Heart left ventricle (tissue), 13 donors: ENCODE results near the gene DPM2.

Source experiments
- CTCF ChIP-seq, 12 donors: fragments of 200-600 bp; sonication (generic) in 4 of 12; IDR thresholded peaks; one replicate each; pipeline versions ENCODE4 v1.5.0 to v1.8.0; 2018 to 2022; ENCODE audit warnings: antibody characterized with exemption in 12 of 12, mild to moderate bottlenecking in 5 of 12
- POLR2A ChIP-seq, 2 donors: fragments of 450-650 bp; IDR thresholded peaks; one replicate each; pipeline ENCODE4 v1.6.1; 2017; ENCODE audit warnings: antibody characterized with exemption in 2 of 2, mild to moderate bottlenecking in 2 of 2, moderate library complexity in 2 of 2
- donor health status: ischemic (EF 13 %, LVEDD 7.1; RV severe dilation, severe dysfunction).
- donor health status: DM: no; HTN: yes; CAD: no.
- donor health status: DM: no; HTN: no; CAD: no.
- donor health status: ischemic (EF 25% LVEDD 6.9; RV normal size, moderate dysfunction).
- donor health status: ischemic (EF 25% LVEDD 5.7; RV mildly dilated, moderate dysfunction).
- donor health status: ischemic (EF 35%, LVEDD 5.7; RV mildly dilated, moderate dysfunction).
- donor health status: nonischemic (EF 11% LVEDD 7.7; RV severe dilation, severe dysfunction).
- donor health status: DM: yes; HTN: yes; CAD: no.
- donor health status: PGD.
- donor health status: ischemic (EF 29% LVEDD 5.4; RV normal size, mild dysfunction).
- donor health status: nonischemic (EF 23%, LVEDD 6.1; RV moderate dilation, normal function).

DNA sequence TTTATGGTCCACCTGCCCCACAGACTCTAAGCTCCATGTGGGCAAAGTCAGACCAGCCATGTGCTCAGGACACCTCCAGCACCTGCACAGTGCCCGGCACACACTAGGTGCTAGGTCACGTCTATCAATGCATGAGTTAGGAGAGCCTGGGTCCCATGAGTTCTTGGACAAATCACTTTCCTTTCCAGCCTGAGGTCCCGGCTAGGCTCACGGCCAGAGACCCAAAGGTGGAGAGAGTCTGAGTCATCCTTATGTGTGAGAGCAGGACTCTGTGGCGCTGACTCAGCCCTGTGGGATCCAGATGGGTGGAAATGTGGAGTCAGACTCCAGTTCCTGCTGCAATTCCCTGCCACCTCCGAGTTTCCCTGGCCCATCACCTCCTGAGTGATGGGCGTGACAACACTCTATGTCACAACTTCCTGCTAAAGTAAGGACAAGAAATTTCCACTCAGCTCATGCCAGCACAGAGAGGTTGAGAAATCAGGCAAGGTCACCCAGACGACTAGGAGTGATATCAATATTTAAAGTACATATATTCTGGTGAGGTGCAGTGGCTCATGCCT is 18.3 kb downstream of the DPM2 start:
- TF ChIP-seq CTCF (IDR thresholded peaks at IDR 0.05) (no peak), POLR2A (IDR thresholded peaks at IDR 0.05) (no peak)
